GM12872 (cell line): ENCODE measurements around the gene MPI.

Source experiments
- CTCF ChIP-seq: IDR thresholded peaks from 3 replicates; pipeline ENCODE4 v1.5.1; 2011; ENCODE audit warnings: low read depth, mild to moderate bottlenecking, low read length, moderate library complexity; ENCODE audit not compliant: insufficient read depth

The MPI gene

GRCh38 chr15:74888716-74889115 is 1.1 kb upstream of the MPI start:
- no peak for TF ChIP-seq CTCF

- TF ChIP-seq CTCF, result no peak
Measured at GRCh38 chr15:74889390-74889882, 406 bp upstream of the MPI start.

DNA sequence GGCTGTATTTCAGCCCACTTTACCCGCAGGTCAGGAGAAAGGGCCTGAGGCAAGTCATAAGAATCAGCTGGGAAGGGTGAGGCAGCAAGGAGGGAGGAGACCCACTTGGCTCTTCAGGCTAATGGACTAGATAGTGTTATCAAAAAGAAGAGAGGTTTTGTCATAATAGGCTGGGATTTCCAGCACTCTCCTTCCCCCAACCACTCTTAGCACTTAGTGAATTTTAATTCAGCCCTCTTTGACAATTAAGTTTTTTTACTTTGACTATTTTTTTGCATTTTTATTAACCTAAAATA is 771 bp downstream of the MPI start:
- TF ChIP-seq CTCF, result no peak

- TF ChIP-seq CTCF, result no peak
Measured at GRCh38 chr15:74891469-74891868, 1.6 kb downstream of the MPI start.

GRCh38 chr15:74892313-74892712 is 2.5 kb downstream of the MPI start:
- TF ChIP-seq CTCF, result no peak

DNA sequence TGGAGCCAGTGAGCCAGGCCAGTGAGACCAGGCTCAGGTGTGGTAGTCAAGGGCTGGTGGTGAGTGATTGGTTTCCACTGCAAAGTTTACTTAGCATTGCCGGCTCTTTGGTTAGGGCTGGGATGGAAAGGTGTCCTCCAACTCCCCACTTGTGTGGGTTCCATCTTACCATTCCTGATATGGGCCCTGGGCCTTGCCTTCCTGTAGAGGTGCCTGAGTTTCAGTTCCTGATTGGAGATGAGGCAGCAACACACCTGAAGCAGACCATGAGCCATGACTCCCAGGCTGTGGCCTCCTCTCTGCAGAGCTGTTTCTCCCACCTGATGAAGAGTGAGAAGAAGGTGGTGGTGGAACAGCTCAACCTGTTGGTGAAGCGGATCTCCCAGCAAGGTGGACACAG is 3.1 kb downstream of the MPI start:
- no peak for TF ChIP-seq CTCF

GRCh38 chr15:74893627-74894026 is 3.8 kb downstream of the MPI start:
- TF ChIP-seq CTCF, result no peak

DNA sequence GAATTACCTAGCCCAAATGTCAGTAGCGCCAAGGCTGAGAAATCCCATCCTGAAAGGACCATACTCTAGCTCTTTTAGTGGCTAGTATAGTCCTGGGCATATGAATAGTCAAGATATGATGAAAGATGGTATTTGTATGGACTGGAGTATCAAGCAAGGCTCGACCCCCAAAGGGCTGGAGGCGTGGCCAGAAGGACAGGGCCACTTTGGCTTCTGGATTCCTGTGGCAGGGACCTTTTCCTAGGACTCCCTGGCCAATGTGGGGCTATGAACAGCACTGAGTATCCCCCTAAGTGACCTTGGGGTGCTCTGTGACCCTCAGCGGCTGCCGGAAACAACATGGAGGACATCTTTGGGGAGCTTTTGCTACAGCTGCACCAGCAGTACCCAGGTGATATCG is 6.0 kb downstream of the MPI start:
- no peak for TF ChIP-seq CTCF
